OCI-LY7 (cell line): ENCODE data around the gene SCP2D1. TPM values are rescaled to one million over a fixed set of nuclear protein-coding genes. Genes with fewer than 3 reads are reported as not detected.

Experiments
- BruUV-seq: library from RNA; stranded (reverse); fragments of 400-500 nt; replicated peaks from 2 replicates; lab custom pipeline; 2021; lab: Mats Ljungman, UMichigan
- CTCF ChIA-PET: fragments of 300-600 bp; sonication (Branson Sonifier 250); formaldehyde crosslinking; loops from one replicate; lab custom pipeline; 2022; ENCODE audit warnings: antibody characterized with exemption; ENCODE audit not compliant: unreplicated experiment; lab: Charles Lee
- POLR2A ChIA-PET: fragments of 300-600 bp; sonication (Branson Sonifier 250); formaldehyde crosslinking; loops from one replicate; lab custom pipeline; 2022; ENCODE audit warnings: antibody characterized with exemption; lab: Charles Lee
- DNase-seq: peaks from one replicate; pipeline ENCODE4 v3.0.0-alpha.2; 2015; ENCODE audit warnings: low spot score
- H2AFZ ChIP-seq: fragments of 200-600 bp; sonication (generic), shearing (Covaris generic); 2 replicates; pipeline ENCODE4 v1.6.1; 2014; ENCODE audit warnings: mild to moderate bottlenecking, antibody characterized with exemption, low read length, moderate library complexity
- H3K27ac ChIP-seq: fragments of 200-600 bp; sonication (generic); 2 replicates; pipeline ENCODE4 v1.5.1; 2014; ENCODE audit warnings: mixed run types, low read depth, mild to moderate bottlenecking, moderate library complexity, low read length, inconsistent platforms; ENCODE audit not compliant: poor library complexity, severe bottlenecking
- H3K36me3 ChIP-seq: fragments of 200-600 bp; sonication (generic); 2 replicates; pipeline ENCODE4 v1.6.1; 2014; ENCODE audit warnings: mild to moderate bottlenecking, antibody characterized with exemption, low read length, moderate library complexity, mixed read lengths; ENCODE audit not compliant: insufficient read depth
- H3K4me1 ChIP-seq: fragments of 200-600 bp; sonication (generic); 2 replicates; pipeline ENCODE4 v1.5.1; 2014; ENCODE audit warnings: mild to moderate bottlenecking, low read length; ENCODE audit not compliant: insufficient read depth, poor library complexity, severe bottlenecking
- H3K4me2 ChIP-seq: fragments of 200-600 bp; sonication (generic); 2 replicates; pipeline ENCODE4 v1.6.1; 2014; ENCODE audit warnings: mild to moderate bottlenecking, low read length
- H3K4me3 ChIP-seq: fragments of 200-600 bp; sonication (generic); 2 replicates; pipeline ENCODE4 v1.5.1; 2014; ENCODE audit warnings: mild to moderate bottlenecking, low read depth, low read length; ENCODE audit not compliant: poor library complexity, severe bottlenecking
- H3K79me2 ChIP-seq: fragments of 200-600 bp; sonication (generic); 2 replicates; pipeline ENCODE4 v1.6.1; 2016; ENCODE audit warnings: low read depth, mild to moderate bottlenecking, low read length, moderate library complexity, mixed read lengths; ENCODE audit not compliant: insufficient read depth
- H3K9me2 ChIP-seq: fragments of 200-600 bp; sonication (generic); 2 replicates; pipeline ENCODE4 v1.6.1; 2016; ENCODE audit warnings: mild to moderate bottlenecking, low read length, mixed read lengths; ENCODE audit not compliant: insufficient read depth
- H3K9me3 ChIP-seq: fragments of 200-600 bp; sonication (generic); 2 replicates; pipeline ENCODE4 v1.6.1; 2014; ENCODE audit warnings: mild to moderate bottlenecking, mixed run types, low read length, mixed read lengths
- H4K20me1 ChIP-seq: fragments of 200-600 bp; sonication (generic); 2 replicates; pipeline ENCODE4 v1.6.1; 2014; ENCODE audit warnings: mild to moderate bottlenecking, antibody characterized with exemption, low read length, moderate library complexity, mixed read lengths; ENCODE audit not compliant: insufficient read depth
- EZH2phosphoT487 ChIP-seq: fragments of 200-600 bp; sonication (generic); IDR thresholded peaks from 2 replicates; pipeline ENCODE4 v1.6.1; 2018; ENCODE audit warnings: low read depth, borderline replicate concordance, mild to moderate bottlenecking, mixed run types, antibody characterized with exemption, low read length, moderate library complexity, mixed read lengths
- intact Hi-C: fragments of 100-400 bp; cut with micrococcal nuclease; formaldehyde crosslinking; loops from one replicate; pipeline ENCODE4 v1.10.0; 2022; ENCODE audit not compliant: unreplicated experiment
- total RNA-seq, 2 experiments: library from RNA; depleted of rRNA in 1 of 2; stranded (reverse); fragments of >200 nt in 1 of 2; shearing (Covaris generic) in 1 of 2; gene quantifications; 2 replicates each; pipeline ENCODE4 v1.2.3, GENCODE V29; 2014 to 2022
- TF ChIP-seq, protein P1 (sequence below): fragments of 200-600 bp; sonication (generic); conservative IDR thresholded peaks from 2 replicates; pipeline ENCODE4 v1.5.1; 2014; ENCODE audit warnings: mild to moderate bottlenecking, antibody characterized with exemption, low read length, moderate library complexity, mixed read lengths

SCP2D1 gene
- total RNA-seq, 2 experiments from 2014 or later: not detected

DNA sequence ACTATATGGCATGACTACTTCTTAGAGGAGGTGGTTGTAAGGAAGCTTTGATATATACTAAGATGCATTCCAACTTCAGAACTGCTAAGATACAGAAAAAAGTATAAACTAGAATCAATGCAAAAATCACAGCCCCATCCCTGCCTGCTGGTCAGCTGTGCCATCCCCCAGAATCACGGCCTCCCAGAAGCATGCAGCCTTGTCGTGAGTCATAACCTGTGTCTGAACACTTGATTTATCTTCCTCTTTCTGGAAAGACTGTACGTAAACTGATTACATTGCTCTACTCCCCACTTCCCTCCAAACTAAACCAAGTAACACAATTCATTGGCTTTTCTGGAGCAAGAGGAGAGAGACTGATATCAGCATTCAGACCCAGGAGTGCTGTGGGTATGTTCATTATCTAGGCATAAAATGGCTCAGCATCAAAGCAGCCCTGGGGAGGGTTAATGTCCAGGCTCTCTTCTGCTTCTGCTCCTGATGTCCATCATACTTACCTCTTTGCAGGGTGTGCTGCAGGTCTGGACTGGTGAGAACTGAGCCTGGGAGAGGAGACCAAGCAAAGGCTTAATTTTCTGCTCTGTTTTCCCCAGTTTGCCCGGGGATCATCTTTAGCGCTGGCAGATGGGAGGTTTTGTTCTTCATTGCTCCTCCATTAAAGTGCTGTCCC lies 18.4 kb downstream of the SCP2D1 start:
- no peak for DNase-seq
- ChIA-PET CTCF (no interaction called here), POLR2A (no interaction called here)
- intact Hi-C loops: no loop called here
- Histone ChIP-seq H3K9me3 (no peaks in the 10 kb centered on the region), H3K79me2 (no peaks in the 10 kb centered on the region), H4K20me1 (no peaks in the 10 kb centered on the region), H3K9me2 (no peaks in the 10 kb centered on the region), H3K4me2 (no peak overlapping the region), H3K4me3 (no peak overlapping the region), H3K4me1 (no peaks in the 10 kb centered on the region), H2AFZ (no peak overlapping the region), H3K36me3 (no peaks in the 10 kb centered on the region), H3K27ac (no peak overlapping the region)
- no TSS peak for BruUV-seq
- TF ChIP-seq, protein P1, sequence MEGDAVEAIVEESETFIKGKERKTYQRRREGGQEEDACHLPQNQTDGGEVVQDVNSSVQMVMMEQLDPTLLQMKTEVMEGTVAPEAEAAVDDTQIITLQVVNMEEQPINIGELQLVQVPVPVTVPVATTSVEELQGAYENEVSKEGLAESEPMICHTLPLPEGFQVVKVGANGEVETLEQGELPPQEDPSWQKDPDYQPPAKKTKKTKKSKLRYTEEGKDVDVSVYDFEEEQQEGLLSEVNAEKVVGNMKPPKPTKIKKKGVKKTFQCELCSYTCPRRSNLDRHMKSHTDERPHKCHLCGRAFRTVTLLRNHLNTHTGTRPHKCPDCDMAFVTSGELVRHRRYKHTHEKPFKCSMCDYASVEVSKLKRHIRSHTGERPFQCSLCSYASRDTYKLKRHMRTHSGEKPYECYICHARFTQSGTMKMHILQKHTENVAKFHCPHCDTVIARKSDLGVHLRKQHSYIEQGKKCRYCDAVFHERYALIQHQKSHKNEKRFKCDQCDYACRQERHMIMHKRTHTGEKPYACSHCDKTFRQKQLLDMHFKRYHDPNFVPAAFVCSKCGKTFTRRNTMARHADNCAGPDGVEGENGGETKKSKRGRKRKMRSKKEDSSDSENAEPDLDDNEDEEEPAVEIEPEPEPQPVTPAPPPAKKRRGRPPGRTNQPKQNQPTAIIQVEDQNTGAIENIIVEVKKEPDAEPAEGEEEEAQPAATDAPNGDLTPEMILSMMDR: no peak
- no peak for TF ChIP-seq EZH2phosphoT487

DNA sequence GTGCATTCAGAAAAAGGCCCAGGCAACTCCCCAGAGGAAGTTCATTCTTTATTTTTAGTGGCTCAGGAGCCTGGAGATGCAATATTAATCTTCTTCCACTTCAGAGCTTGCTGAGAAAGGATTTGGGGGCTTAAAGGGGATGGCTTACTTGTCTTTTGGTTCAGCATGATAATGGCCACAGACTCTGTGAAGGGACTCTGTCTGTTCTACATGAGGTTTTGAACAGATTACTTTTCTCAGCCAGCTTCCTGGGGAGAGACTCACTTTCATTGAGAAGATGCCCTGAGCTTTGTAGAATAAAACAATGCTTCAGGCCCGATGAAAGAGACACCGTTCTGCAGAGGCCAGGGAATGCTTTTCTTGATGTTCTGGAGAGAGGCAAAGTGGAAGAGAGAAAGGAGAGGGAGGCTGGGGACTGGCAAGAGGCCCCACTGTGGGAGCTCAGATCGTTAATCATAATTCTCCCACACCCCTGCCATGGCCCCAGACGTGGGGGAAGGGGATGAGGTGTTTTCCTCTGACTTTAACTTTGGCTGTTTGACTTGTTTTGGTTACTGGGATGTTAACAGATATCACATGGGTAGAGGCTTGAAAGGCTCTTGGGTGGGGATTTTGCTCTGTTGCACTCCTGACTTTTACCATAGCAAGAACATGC lies 19.1 kb downstream of the SCP2D1 start:
- no peaks in the 10 kb centered on the region for H3K79me2 ChIP-seq
- no peak for TF ChIP-seq EZH2phosphoT487
- TF ChIP-seq, protein P1: no peak
- POLR2A ChIA-PET: no interaction called here
- CTCF ChIA-PET: no interaction called here
- no peak overlapping the region for H2AFZ ChIP-seq
- no peak overlapping the region for H3K27ac ChIP-seq
- H3K4me1 ChIP-seq: no peaks in the 10 kb centered on the region
- no peaks in the 10 kb centered on the region for H4K20me1 ChIP-seq
- H3K9me2 ChIP-seq: no peaks in the 10 kb centered on the region
- no peaks in the 10 kb centered on the region for H3K9me3 ChIP-seq
- no TSS peak for BruUV-seq
- H3K36me3 ChIP-seq: no peaks in the 10 kb centered on the region
- no peak for DNase-seq
- intact Hi-C loops: no loop called here
- no peak overlapping the region for H3K4me2 ChIP-seq
- no peak overlapping the region for H3K4me3 ChIP-seq
